ENCODE data around the gene STOM. TPM values are rescaled to one million over a fixed set of nuclear protein-coding genes. Genes with fewer than 3 reads are reported as not detected.
A peak's percentile ranks its signal among the peaks of the same experiment; 100 is the strongest.

The STOM gene
- total and polyA plus RNA-seq, 10 of the 15 experiments (the other 5 are each of a cell fraction or from before 2014, with no cell fraction given) = 6.7 to 47.4 (median 39.8) TPM

DNA sequence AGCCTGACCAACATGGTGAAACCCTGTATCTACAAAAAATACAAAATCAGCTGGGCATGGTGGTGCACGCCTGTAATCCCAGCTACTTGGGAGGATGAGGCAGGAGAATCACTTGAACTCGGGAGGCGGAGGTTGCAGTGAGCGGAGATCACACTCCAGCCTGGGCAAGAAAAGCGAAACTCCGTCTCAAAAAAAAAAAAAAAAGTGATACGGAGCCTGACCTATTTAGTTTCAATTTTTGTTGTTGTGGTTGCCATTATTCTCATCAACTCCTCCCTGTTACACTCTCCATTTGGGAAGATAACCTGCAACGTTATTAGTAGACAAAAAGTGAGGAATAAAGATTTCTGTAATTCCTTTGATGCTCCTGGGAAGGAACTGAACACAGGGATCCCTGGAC is 1.3 kb downstream of the STOM start:
- FAIRE-seq = no peak
- H3K36me3 ChIP-seq (ENCODE audit: control insufficient read depth in 2 of 2, insufficient read depth in 2 of 2, low read length in 1 of 2) = no peaks in the 10 kb centered on the region
- no peaks in the 10 kb centered on the region; the same call in 2 of the 3 replicates for H3K9me3 ChIP-seq (replicated peaks; ENCODE audit: control insufficient read depth, insufficient read depth, low read length)
- H3K4me1 ChIP-seq (ENCODE audit: control insufficient read depth, insufficient read depth, low read length) = peaks cover 7% of the 10 kb centered on the region; the same call in 1 of the 2 replicates
- H2AFZ ChIP-seq (ENCODE audit: control insufficient read depth, low read depth, low read length) = no peak overlapping the region; the same call in none of the 2 replicates
- ChIA-PET CTCF (interaction anchor here (1.4 to 1.7 kb wide), 3 partner anchors 10 to 49 kb away, joined by 4 to 8 read pairs (median 6); no protein-coding TSS in a partner anchor), RAD21 (ENCODE audit: unreplicated experiment) (interaction anchor here (0.9 kb wide), 3 partner anchors 11 to 53 kb away, joined by 3 to 4 read pairs (median 3); no protein-coding TSS in a partner anchor), SMC1A (ENCODE audit: uncharacterized antibody, unreplicated experiment) (interaction anchor here (0.6 to 1.4 kb wide), 3 partner anchors 15 to 707 kb away, joined by 3 to 8 read pairs (median 3); no protein-coding TSS in a partner anchor), POLR2A (interaction anchor here (0.6 to 1.4 kb wide), 5 partner anchors 9 to 437 kb away, joined by 3 to 9 read pairs (median 6); no protein-coding TSS in a partner anchor)
- in situ Hi-C loops (cut with MboI) = no loop called here
- no peak overlapping the region for H3K27ac ChIP-seq (ENCODE audit: control insufficient read depth, insufficient read depth)
- intact Hi-C loops (cut with micrococcal nuclease; ENCODE audit: unreplicated experiment) = no loop called here
- 34% methylated on average over 6 of the region's 8 CpGs for WGBS (ENCODE audit: insufficient coverage, insufficient replicate concordance, low lambda C conversion rate, missing lambda C conversion rate)
- peak overlapping the region; percentile 80 for H3K9ac ChIP-seq (ENCODE audit: control insufficient read depth, insufficient read depth, low read length)
- no peaks in the 10 kb centered on the region for H4K20me1 ChIP-seq (ENCODE audit: control insufficient read depth, insufficient read depth)
- peak overlapping the region; percentile 84 for H3K4me3 ChIP-seq
- H3K27me3 ChIP-seq (replicated peaks in 1 of 2; ENCODE audit: control insufficient read depth in 2 of 2, insufficient read depth in 2 of 2, low read length in 1 of 2) = no peaks in the 10 kb centered on the region; a peak in 1 of 4 replicates
- no peaks in the 10 kb centered on the region; the same call in 1 of the 2 replicates for H3K79me2 ChIP-seq (ENCODE audit: control insufficient read depth, insufficient read depth, low read length)
- BruUV-seq (replicated peaks) = no TSS peak
- H3K4me2 ChIP-seq (ENCODE audit: control insufficient read depth, insufficient read depth) = peak overlapping the region; percentile 90
- DNase-seq (ENCODE audit: low read depth, low spot score) = no peak
- peak; percentile 21; the same call in 1 of the 3 replicates for ATAC-seq
- TF ChIP-seq SUPT20H (IDR thresholded peaks at IDR 0.05; ENCODE audit: borderline replicate concordance, control insufficient read depth, low read depth, low read length) = no peak
- no peak for TF ChIP-seq ZNF24 (IDR thresholded peaks at IDR 0.05)
- TF ChIP-seq PKNOX1 (IDR thresholded peaks at IDR 0.05) = no peak
- TF ChIP-seq, protein P1, sequence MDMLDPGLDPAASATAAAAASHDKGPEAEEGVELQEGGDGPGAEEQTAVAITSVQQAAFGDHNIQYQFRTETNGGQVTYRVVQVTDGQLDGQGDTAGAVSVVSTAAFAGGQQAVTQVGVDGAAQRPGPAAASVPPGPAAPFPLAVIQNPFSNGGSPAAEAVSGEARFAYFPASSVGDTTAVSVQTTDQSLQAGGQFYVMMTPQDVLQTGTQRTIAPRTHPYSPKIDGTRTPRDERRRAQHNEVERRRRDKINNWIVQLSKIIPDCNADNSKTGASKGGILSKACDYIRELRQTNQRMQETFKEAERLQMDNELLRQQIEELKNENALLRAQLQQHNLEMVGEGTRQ (IDR thresholded peaks at IDR 0.05; ENCODE audit: borderline replicate concordance, low read depth, low read length) = no peak
- TF ChIP-seq RUNX3 (IDR thresholded peaks at IDR 0.05; ENCODE audit: low read length) = peak; percentile 50
- no peak for TF ChIP-seq ZNF274 (IDR thresholded peaks at IDR 0.05; ENCODE audit: insufficient read depth, insufficient read length)
- TF ChIP-seq ZNF384 (IDR thresholded peaks at IDR 0.05; ENCODE audit: borderline replicate concordance, low read depth, low read length) = peak; percentile 77
- TF ChIP-seq, protein P2, sequence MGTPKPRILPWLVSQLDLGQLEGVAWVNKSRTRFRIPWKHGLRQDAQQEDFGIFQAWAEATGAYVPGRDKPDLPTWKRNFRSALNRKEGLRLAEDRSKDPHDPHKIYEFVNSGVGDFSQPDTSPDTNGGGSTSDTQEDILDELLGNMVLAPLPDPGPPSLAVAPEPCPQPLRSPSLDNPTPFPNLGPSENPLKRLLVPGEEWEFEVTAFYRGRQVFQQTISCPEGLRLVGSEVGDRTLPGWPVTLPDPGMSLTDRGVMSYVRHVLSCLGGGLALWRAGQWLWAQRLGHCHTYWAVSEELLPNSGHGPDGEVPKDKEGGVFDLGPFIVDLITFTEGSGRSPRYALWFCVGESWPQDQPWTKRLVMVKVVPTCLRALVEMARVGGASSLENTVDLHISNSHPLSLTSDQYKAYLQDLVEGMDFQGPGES (IDR thresholded peaks at IDR 0.05) = no peak
- TF ChIP-seq, protein P3, sequence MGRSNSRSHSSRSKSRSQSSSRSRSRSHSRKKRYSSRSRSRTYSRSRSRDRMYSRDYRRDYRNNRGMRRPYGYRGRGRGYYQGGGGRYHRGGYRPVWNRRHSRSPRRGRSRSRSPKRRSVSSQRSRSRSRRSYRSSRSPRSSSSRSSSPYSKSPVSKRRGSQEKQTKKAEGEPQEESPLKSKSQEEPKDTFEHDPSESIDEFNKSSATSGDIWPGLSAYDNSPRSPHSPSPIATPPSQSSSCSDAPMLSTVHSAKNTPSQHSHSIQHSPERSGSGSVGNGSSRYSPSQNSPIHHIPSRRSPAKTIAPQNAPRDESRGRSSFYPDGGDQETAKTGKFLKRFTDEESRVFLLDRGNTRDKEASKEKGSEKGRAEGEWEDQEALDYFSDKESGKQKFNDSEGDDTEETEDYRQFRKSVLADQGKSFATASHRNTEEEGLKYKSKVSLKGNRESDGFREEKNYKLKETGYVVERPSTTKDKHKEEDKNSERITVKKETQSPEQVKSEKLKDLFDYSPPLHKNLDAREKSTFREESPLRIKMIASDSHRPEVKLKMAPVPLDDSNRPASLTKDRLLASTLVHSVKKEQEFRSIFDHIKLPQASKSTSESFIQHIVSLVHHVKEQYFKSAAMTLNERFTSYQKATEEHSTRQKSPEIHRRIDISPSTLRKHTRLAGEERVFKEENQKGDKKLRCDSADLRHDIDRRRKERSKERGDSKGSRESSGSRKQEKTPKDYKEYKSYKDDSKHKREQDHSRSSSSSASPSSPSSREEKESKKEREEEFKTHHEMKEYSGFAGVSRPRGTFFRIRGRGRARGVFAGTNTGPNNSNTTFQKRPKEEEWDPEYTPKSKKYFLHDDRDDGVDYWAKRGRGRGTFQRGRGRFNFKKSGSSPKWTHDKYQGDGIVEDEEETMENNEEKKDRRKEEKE (IDR thresholded peaks at IDR 0.05) = no peak
- TF ChIP-seq CBX5 (IDR thresholded peaks at IDR 0.05; ENCODE audit: low read depth) = 0 out of 2 replicates have a peak, but pooled peaks have one; percentile 32
- no peak for TF ChIP-seq CEBPZ (IDR thresholded peaks at IDR 0.05; ENCODE audit: low read depth, low read length)

Measured in GM12878 (cell line).